Astrocyte of the spinal cord (primary cell): Measurements from ENCODE around the gene RAB33B.
"Not testable (repeated sequence)": the region's sequence is repeated elsewhere in the genome, so short reads cannot be mapped to it uniquely, and the experiment has no call there.

Experiments
- DNase-seq: peaks from one replicate; pipeline ENCODE4 v3.0.0; 2011; ENCODE audit warnings: low read depth, low spot score
- H3K4me3 ChIP-seq: 2 replicates; pipeline ENCODE4 v1.5.1; 2011; ENCODE audit warnings: low read depth, mild to moderate bottlenecking, low read length, moderate library complexity
- CTCF ChIP-seq: IDR thresholded peaks from 2 replicates; pipeline ENCODE4 v1.5.1; 2012; ENCODE audit warnings: low read depth, mild to moderate bottlenecking, low read length, inconsistent platforms
- in situ Hi-C: cut with HindIII; loops from 2 replicates; pipeline ENCODE4 v1.10.0; 2017; ENCODE audit warnings: low sequenced_read_pairs

RAB33B gene

GRCh38 chr4:139461022-139461628 lies 7.2 kb downstream of the RAB33B start:
- TF ChIP-seq CTCF, result no peak
- H3K4me3 ChIP-seq, result no peak overlapping the region
- no peak for DNase-seq
- in situ Hi-C loops, result no loop called here

DNA sequence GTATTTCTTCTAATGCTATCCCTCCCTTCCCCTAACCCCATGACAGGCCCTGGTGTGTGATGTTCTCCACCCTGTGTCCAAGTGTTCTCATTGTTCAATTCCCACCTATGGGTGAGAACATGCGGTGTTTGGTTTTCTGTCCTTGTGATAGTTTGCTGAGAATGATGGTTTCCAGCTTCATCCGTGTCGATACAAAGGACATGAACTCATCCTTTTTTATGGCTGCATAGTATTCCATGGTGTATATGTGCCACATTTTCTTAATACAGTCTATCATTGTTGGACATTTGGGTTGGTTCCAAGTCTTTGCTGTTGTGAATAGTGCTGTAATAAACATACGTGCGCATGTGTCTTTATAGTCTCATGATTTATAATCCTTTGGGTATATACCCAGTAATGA lies 10.6 kb downstream of the RAB33B start:
- in situ Hi-C loops, H3K4me3 ChIP-seq, DNase-seq: not testable (repeated sequence)

GRCh38 chr4:139465922-139466321 lies 12.0 kb downstream of the RAB33B start:
- H3K4me3 ChIP-seq, result no peak overlapping the region
- no peak for DNase-seq
- in situ Hi-C loops, result no loop called here
- TF ChIP-seq CTCF, result no peak

DNA sequence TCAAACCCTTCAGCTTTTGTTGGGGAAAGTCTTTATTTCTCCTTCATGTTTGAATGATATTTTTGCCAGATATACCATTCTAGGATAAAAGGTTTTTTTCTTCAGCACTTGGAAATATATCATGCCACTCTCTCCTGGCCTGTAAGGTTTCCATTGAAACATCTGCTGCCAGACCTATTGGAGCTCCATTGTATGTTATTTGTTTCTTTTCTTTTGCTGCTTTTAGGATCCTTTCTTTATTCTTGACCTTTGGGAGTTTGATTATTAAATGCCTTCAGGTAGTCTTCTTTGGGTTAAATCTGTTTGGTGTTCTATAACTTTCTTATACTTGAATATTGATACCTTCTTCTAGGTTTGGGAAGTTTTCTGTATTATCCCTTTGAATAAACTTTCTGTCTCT lies 14.8 kb downstream of the RAB33B start:
- DNase-seq, in situ Hi-C loops, H3K4me3 ChIP-seq: not testable (repeated sequence)

GRCh38 chr4:139469216-139469615 lies 15.3 kb downstream of the RAB33B start:
- DNase-seq, result no peak
- H3K4me3 ChIP-seq, result no peak overlapping the region
- in situ Hi-C loops, result no loop called here
- no peak for TF ChIP-seq CTCF

DNA sequence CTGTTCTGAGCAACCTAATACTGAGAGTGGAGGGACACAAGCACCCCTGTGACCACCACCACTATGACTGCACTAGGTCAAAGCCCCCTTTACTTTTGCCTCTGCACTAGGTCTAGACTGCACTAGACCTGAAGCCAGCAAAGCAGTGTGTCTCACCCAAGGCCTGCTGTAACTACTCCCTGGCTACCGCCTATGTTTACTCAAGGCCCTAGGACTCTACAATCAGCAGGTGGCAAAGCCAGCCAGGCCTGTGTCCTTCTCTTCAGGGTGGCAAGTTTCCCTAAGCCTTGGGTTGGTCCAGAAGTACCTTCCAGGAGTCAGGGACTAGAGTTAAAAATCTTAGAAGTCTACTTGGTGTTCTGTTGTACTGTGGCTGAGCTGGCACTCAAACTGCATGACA lies 15.9 kb downstream of the RAB33B start:
- no peak overlapping the region for H3K4me3 ChIP-seq
- in situ Hi-C loops, result no loop called here
- TF ChIP-seq CTCF, result no peak
- no peak for DNase-seq

DNA sequence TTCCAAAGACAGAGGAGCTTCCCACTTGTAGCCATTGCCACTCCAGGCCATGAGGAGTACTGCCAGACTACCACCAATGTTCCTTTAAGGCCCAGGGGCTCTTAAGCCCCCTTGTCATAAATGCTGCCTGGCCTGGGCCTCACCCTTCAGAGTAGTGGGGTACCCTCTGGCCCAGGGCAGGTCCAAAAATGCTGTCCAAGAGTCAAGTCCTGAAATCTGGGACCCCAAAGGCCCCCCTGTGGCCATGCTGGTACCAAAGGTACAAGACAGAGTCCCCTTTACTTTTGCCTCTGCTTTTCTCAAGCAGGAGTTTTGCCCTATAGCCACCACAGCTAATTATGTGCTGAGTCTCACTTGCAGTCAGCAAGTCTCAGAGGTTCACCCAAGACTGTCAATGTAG lies 16.4 kb downstream of the RAB33B start:
- no peak for DNase-seq
- H3K4me3 ChIP-seq, result no peak overlapping the region
- TF ChIP-seq CTCF, result no peak
- in situ Hi-C loops, result no loop called here
